Ectodermal cell (in vitro differentiated cells): ENCODE measurements around the gene LILRB5.

Experiments
- H3K27ac ChIP-seq: 2 replicates; pipeline ENCODE4 v1.7.0; 2013; ENCODE audit warnings: mild to moderate bottlenecking, low read depth, low read length; ENCODE audit not compliant: insufficient read depth, poor library complexity, severe bottlenecking
- H3K27me3 ChIP-seq: 2 replicates; pipeline ENCODE4 v1.7.0; 2013; ENCODE audit warnings: mild to moderate bottlenecking, low read length; ENCODE audit not compliant: insufficient read depth, control insufficient read depth, poor library complexity, severe bottlenecking
- H3K36me3 ChIP-seq: one replicate; pipeline ENCODE4 v1.7.0; 2013; ENCODE audit warnings: low read length; ENCODE audit not compliant: control insufficient read depth, insufficient read depth
- H3K4me1 ChIP-seq: one replicate; pipeline ENCODE4 v1.7.0; 2013; ENCODE audit warnings: low read length; ENCODE audit not compliant: control insufficient read depth, insufficient read depth
- H3K4me3 ChIP-seq: 2 replicates; pipeline ENCODE4 v1.7.0; 2013; ENCODE audit warnings: low read depth, low read length, control low read depth; ENCODE audit not compliant: insufficient read depth
- H3K9me3 ChIP-seq: 2 replicates; pipeline ENCODE4 v1.7.0; 2013; ENCODE audit warnings: mild to moderate bottlenecking, low read length, moderate library complexity; ENCODE audit not compliant: control insufficient read depth
- WGBS, 2 experiments: methylation state at CpG; one replicate each; pipeline ENCODE4 v1.1.7; 2013; ENCODE audit warnings: missing lambda C conversion rate in 2 of 2; 5-methylcytosine and 5-hydroxymethylcytosine counted together

LILRB5 gene

DNA sequence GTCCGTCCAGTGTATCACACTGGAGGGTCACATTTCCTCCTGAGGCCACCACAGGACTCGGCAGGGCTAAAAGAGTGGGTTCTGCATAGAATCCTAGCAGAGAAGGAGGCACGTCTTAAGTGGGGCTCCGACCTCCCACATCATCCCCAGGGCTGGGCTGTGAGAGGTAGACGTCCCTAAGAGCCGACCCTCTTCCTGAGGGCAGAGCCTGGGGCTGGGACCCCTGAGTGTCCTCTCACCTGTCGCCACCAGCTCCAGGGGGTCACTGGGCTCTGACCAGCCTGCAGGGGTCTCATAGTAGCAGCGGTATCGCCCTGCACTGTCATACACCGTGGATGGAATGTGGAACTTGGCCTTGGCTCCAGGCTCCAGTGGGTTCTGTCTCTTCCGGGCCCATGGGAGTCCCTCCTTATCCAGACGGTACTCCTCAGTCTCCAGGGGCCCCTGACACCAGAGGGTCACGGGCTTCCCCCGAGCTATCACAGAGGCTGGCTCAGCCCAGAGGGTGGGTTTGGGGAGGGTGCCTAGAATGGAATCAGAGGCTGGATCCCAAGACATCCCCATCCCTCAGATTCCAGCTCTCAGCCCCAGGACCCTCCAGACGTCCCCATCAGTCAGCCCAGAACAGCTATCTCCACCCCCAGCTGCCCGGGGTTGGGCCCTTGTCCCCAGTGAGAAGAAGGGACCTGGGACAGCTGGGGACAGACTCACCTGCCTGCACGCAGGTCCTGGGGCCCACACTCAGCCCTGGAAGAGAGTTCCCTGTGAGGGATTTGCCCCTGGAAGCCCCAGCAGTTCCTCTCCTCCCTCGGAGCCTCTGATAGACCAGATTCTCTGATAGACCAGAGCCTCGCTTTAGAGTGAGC, 590 bp downstream of the LILRB5 start:
- Histone ChIP-seq H3K27me3 (no peaks in the 10 kb centered on the region), H3K27ac (no peak overlapping the region), H3K36me3 (no peaks in the 10 kb centered on the region), H3K4me3 (no peak overlapping the region), H3K9me3 (no peaks in the 10 kb centered on the region), H3K4me1 (no peaks in the 10 kb centered on the region)
- WGBS, 2 experiments: 89 to 90% methylated on average over 19 of the region's 19 CpGs

DNA sequence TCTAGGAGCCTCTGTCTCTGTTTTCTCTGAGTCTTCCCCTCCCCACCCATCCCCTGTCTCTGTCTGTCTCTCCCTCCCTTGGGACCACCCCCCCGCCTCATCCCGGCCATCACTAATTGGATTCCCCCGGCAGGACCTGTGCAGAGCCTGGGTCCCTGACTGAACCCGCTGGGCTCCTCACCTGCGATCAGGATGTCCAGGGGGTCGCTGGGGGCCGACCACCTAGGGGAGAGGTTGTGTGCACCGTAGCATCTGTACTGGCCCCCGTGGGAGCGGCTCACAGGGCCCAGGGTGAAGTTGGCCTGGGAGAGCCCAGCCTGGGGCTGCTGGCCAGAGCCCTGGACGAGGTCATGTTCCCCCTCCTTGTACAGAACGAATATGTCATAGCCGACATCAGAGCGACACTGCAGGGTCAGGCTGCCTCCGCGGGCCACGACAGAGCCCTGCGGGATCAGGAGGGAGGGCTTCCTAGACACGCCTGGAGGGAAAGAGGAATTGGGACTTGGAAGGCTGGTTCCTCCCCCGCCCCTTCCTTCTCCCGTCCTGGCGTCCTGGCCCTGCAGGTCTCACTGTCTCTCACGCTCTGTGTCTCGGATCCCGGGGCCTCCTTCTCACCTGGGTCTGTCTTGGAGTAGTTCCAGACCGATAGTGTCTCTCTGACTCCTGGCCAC, 1.8 kb downstream of the LILRB5 start:
- H3K27me3 ChIP-seq: no peaks in the 10 kb centered on the region
- no peak overlapping the region for H3K27ac ChIP-seq
- H3K36me3 ChIP-seq: no peaks in the 10 kb centered on the region
- H3K4me1 ChIP-seq: no peaks in the 10 kb centered on the region
- no peaks in the 10 kb centered on the region for H3K9me3 ChIP-seq
- H3K4me3 ChIP-seq: no peak overlapping the region
- 83 to 87% methylated on average over 26 of the region's 26 CpGs for WGBS, 2 experiments

DNA sequence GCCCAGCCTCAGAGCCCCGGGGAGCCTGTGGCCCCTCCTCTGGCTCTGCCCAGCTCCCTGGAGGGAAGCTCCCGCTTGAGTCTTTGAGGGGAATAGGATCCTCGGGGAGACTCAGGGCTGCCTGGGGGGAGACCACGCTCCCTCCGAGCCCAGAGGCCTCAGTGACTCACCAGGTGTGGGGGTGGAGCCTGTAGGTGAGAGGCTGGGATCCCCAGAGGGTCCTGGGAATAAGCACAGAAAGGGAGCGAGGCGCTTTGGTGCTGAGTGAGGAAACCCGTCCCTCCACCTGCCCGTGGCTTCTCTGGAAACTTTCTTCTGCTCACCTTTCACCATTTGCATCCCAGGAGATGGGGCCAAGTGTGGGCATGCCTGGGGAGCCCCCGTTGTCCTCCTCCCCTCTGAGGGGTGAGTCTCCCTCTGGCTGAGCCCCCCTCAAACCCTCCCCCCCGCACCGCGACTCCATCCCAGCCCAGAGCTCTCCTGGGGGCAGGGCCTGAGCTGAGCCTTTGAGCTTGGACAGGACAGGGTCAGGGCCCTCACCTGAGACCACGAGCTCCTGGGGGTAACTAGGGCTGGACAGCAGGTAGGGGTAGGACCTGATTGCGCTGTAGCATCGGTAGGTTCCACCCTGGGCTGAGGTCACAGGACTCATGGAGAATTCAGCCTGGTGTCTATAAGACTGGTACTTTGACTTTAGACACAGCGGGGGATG, 2.7 kb downstream of the LILRB5 start:
- no peaks in the 10 kb centered on the region for H3K9me3 ChIP-seq
- no peak overlapping the region for H3K27ac ChIP-seq
- H3K36me3 ChIP-seq: no peaks in the 10 kb centered on the region
- no peaks in the 10 kb centered on the region for H3K4me1 ChIP-seq
- no peaks in the 10 kb centered on the region for H3K27me3 ChIP-seq
- H3K4me3 ChIP-seq: no peak overlapping the region
- WGBS, 2 experiments: 78 to 80% methylated on average over 17 of the region's 17 CpGs

DNA sequence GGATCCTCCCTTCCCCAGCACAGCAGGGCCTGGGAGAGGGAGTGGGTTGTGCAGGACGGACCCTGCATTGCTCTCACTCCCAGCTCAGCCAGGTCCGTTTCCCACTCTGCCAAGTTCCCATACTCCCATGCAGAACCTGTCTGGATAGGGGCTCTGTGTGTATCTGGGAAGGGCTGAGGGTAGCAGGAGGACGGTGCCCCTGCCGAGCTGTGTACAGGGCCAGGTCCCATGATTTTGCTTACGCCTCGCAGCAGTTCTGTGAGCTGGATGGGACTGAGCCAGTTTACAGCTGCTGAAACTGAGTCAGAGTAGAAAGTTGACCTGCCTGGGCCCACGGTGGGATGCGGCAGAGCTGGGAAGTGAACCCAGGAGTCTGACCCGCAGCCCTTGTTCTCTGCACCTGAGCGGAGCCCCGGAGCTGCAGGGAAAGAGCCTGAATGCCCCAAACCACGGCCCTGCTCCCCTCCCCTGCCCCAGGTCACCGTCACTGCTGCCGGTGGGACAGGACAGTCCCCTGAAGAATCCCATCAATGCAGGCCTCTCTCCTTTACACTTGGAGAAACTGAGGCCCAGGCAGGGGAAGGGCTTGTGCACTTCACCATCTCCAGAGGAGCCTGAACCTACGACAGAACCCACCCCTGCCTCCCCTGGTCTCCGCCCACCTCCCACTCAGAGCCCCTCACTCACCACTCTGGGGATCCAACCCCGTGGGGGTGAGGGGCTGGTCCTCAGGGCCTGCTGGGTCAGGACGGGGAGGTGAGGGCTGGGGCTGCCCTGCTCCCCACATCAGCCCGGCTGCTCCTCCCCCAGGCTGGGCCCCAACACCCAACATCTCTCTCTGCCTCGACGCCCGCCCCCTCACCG, 3.5 kb downstream of the LILRB5 start:
- H3K27ac ChIP-seq: no peak overlapping the region
- no peaks in the 10 kb centered on the region for H3K27me3 ChIP-seq
- no peaks in the 10 kb centered on the region for H3K36me3 ChIP-seq
- no peaks in the 10 kb centered on the region for H3K9me3 ChIP-seq
- WGBS, 2 experiments: 81 to 85% methylated on average over 23 of the region's 23 CpGs
- H3K4me3 ChIP-seq: no peak overlapping the region
- H3K4me1 ChIP-seq: no peaks in the 10 kb centered on the region

DNA sequence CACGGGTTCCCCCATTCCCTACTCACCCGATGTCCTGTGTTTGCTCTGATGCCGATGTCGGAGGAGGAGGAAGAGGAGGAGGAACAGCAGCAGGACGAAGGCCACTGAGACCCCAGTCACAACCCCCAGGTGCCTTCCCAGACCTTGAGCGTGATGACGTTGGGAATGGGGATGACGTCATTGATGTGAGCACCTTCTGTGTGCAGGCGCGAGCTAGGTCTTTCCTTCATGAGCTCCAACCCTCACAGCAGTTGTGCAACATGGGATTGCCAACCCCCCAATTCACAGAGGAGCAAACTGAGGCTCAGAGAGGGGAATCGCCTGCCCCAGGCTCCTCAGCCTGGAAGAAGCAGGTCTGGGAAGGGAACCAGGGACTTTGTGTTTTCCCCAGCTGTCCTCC, 4.2 kb downstream of the LILRB5 start:
- H3K27me3 ChIP-seq: no peaks in the 10 kb centered on the region
- no peaks in the 10 kb centered on the region for H3K36me3 ChIP-seq
- no peaks in the 10 kb centered on the region for H3K4me1 ChIP-seq
- WGBS, 2 experiments: 88 to 91% methylated on average over 11 of the region's 11 CpGs
- no peaks in the 10 kb centered on the region for H3K9me3 ChIP-seq
- no peak overlapping the region for H3K4me3 ChIP-seq
- H3K27ac ChIP-seq: no peak overlapping the region

DNA sequence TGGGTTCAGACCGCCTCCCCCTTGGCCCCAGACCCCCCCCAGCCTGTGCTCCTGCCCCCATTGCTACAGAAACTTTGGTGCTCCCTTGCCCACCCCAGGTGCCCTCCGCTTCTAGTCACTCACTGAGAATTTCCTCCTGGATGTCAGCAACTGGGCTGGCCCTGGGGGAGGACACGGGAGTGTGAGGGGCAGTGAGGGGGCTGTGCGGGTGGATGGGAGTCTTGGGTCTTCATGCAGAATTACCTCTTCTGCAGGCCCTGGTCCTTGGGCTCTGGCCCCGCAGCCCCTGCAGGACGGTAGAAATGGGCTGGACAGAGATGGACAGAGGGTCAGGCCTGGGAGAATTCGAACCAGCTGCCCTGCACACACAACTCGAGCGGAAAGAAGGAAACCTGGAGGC, 4.8 kb downstream of the LILRB5 start:
- WGBS, 2 experiments: 83 to 87% methylated on average over 9 of the region's 9 CpGs

DNA sequence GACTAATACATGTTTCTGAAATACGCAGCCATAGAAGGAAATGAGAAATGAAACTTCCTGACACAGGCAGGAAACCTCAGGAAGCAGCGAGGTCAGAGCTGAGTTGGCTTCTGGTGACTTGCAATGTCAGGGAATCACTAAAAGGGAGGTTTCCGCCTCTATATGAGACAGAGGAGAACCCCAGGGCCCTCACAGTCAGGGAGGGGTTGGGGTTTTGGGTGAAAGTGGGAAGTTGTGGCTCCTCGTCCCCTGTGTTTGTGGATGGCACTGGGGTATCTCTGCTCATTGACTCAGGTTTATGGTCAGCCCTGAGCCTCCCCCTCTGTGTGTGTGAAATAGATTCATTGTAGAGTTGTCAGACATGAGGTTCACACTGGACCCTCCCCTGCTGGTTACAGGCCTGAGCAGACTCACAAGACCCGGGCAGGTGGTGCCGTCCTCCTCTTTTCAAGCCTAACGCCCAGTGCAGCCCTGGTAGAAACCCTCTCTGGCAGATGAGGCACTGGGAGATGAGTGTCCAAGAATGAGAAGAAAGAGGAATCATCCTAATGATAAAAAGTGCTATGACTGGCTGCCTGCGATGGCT, 9.0 kb downstream of the LILRB5 start:
- no peak overlapping the region for H3K4me3 ChIP-seq
- no peak overlapping the region for H3K27ac ChIP-seq
- WGBS, 2 experiments: 90 to 92% methylated on average over 8 of the region's 8 CpGs
- H3K27me3 ChIP-seq: no peaks in the 10 kb centered on the region
- no peaks in the 10 kb centered on the region for H3K9me3 ChIP-seq
- no peaks in the 10 kb centered on the region for H3K4me1 ChIP-seq
- H3K36me3 ChIP-seq: no peaks in the 10 kb centered on the region

More for the DNA sequence above, 4.8 kb downstream of the LILRB5 start:
- Histone ChIP-seq H3K27me3 (no peaks in the 10 kb centered on the region), H3K27ac (no peak overlapping the region), H3K36me3 (no peaks in the 10 kb centered on the region), H3K4me3 (no peak overlapping the region), H3K4me1 (no peaks in the 10 kb centered on the region), H3K9me3 (no peaks in the 10 kb centered on the region)

DNA sequence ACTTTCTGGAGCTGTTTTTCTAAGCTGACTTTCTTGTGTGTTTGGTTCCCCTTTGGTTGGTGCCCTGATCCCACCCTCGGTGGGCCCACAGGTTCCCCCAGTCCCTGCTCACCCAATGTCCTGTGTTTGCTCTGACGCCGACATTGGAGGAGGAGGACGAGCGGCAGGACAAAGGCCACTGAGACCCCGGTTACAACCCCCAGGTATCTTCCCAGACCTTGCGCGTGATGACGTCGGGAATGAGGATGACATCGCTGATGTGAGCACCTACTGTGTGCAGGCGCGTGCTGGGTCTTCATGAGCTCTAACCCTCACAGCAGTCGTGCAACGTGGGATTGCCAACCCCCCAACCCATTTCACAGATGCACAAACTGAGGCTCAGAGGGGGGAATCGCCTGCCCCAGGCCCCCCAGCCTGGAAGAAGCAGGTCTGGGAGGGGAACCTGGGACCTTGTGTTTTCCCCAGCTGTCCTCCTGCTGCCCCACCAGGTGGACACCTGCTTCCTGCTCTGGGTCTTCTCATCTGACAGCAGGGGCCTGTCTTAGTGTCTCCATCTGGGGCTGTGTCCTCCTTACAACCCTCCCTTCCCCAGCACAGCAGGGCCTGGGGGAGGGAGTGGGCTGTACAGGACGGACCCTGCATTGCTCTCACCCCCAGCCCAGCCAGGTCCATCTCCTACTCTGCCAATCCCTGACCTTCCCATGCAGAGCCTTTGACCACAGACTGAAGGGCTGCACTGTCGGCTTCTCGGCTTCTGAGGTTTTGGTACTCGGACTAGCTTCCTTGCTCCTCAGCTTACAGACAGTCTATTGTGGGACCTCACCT, 9.8 kb downstream of the LILRB5 start:
- 89 to 90% methylated on average over 20 of the region's 20 CpGs for WGBS, 2 experiments
- no peaks in the 10 kb centered on the region for H3K36me3 ChIP-seq
- no peaks in the 10 kb centered on the region for H3K9me3 ChIP-seq
- no peaks in the 10 kb centered on the region for H3K4me1 ChIP-seq
- H3K27ac ChIP-seq: no peak overlapping the region
- H3K4me3 ChIP-seq: no peak overlapping the region
- H3K27me3 ChIP-seq: no peaks in the 10 kb centered on the region

DNA sequence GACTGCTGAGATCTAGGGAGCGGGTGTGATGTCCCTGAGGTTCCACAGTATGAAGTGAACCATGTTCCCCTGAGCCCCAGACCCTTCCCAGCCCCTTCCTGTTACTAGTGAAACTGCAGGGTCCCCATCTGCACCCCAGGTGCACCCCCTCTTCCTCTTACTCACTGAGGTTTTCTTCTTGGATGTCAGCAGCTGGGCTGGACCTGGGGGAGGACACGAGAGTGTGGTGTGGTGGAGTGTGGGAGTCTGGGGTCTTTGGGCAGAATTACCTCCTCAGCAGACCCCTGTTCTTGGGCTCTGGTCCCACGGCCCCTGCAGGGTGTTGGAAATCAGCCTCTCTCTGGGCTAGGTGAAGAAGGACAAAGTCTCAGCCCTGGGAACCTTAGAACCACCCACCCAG, 11.1 kb downstream of the LILRB5 start:
- no peak overlapping the region for H3K27ac ChIP-seq
- no peaks in the 10 kb centered on the region for H3K9me3 ChIP-seq
- H3K4me3 ChIP-seq: no peak overlapping the region
- no peaks in the 10 kb centered on the region for H3K27me3 ChIP-seq
- no peaks in the 10 kb centered on the region for H3K4me1 ChIP-seq
- no peaks in the 10 kb centered on the region for H3K36me3 ChIP-seq
- WGBS, 2 experiments: 87 to 91% methylated on average over 3 of the region's 3 CpGs
